AG04449 (cell line): Measurements from ENCODE around the gene SH3D19.
"Not testable (repeated sequence)": the region's sequence is repeated elsewhere in the genome, so short reads cannot be mapped to it uniquely, and the experiment has no call there.

ENCODE experiments used
- CTCF ChIA-PET: fragments of 350-600 bp; formaldehyde crosslinking; extraction: SDS; loops from one replicate; lab custom pipeline; 2021; ENCODE audit warnings: antibody characterized with exemption; lab: Yijun Ruan, JAX
- POLR2A ChIA-PET: fragments of 400-600, 350-600 bp; formaldehyde crosslinking; extraction: SDS; loops from one replicate; lab custom pipeline; 2020; ENCODE audit warnings: antibody characterized with exemption, inconsistent platforms; lab: Yijun Ruan, JAX
- DNase-seq: peaks from one replicate; pipeline ENCODE4 v3.0.0-alpha.2; 2010; ENCODE audit warnings: low read depth, low spot score
- H3K4me3 ChIP-seq: 2 replicates; pipeline ENCODE4 v1.5.1; 2011; ENCODE audit warnings: low read depth, mild to moderate bottlenecking, control low read depth, low read length
- CTCF ChIP-seq: IDR thresholded peaks from one replicate; pipeline ENCODE4 v1.5.1; 2011; ENCODE audit warnings: mild to moderate bottlenecking, moderate library complexity, low read length, control low read depth, inconsistent platforms; ENCODE audit not compliant: insufficient read depth; ENCODE audit errors: missing control alignments

The SH3D19 gene

GRCh38 chr4:151323667-151324066 is 1.7 kb downstream of the SH3D19 start:
- no peak for TF ChIP-seq CTCF
- no peak overlapping the region for H3K4me3 ChIP-seq
- POLR2A ChIA-PET = no interaction called here
- CTCF ChIA-PET = interaction anchor here (0.8 to 1.6 kb wide), 4 partner anchors 10 to 206 kb away, joined by 3 to 7 read pairs (median 3); partner anchors contain the start of gene PRSS48
- no peak for DNase-seq

GRCh38 chr4:151322570-151322969 is 2.8 kb downstream of the SH3D19 start:
- H3K4me3 ChIP-seq = no peak overlapping the region
- DNase-seq = no peak
- no peak for TF ChIP-seq CTCF
- CTCF ChIA-PET = no interaction called here
- POLR2A ChIA-PET = no interaction called here

- DNase-seq, POLR2A ChIA-PET, H3K4me3 ChIP-seq: not testable (repeated sequence)
- CTCF ChIA-PET = interaction anchor here (1.1 kb wide), 1 partner anchor 222 kb away, joined by 3 read pairs; no protein-coding TSS in a partner anchor
Observed at GRCh38 chr4:151322161-151322560, 3.2 kb downstream of the SH3D19 start.

- ChIA-PET POLR2A (no interaction called here), CTCF (interaction anchor here (1.1 kb wide), 1 partner anchor 222 kb away, joined by 3 read pairs; no protein-coding TSS in a partner anchor)
- TF ChIP-seq CTCF = no peak
- DNase-seq = no peak
- no peak overlapping the region for H3K4me3 ChIP-seq
Observed at GRCh38 chr4:151321586-151321985, 3.8 kb downstream of the SH3D19 start.

GRCh38 chr4:151319490-151319889 is 5.9 kb downstream of the SH3D19 start:
- TF ChIP-seq CTCF = no peak
- H3K4me3 ChIP-seq = no peak overlapping the region
- ChIA-PET POLR2A (no interaction called here), CTCF (no interaction called here)
- no peak for DNase-seq

- ChIA-PET POLR2A (no interaction called here), CTCF (no interaction called here)
- no peak for TF ChIP-seq CTCF
- no peak for DNase-seq
- no peak overlapping the region for H3K4me3 ChIP-seq
Observed at GRCh38 chr4:151318307-151319006, 6.9 kb downstream of the SH3D19 start.
